Stimulated activated CD4-positive, alpha-beta T cell treated with anti-CD3 and anti-CD28 coated beads, Interleukin-2, amount 100 ng/mL, for 4 hours (primary cell): Measurements from ENCODE around the gene ZNF423.
"Not testable (repeated sequence)": the region's sequence is repeated elsewhere in the genome, so short reads cannot be mapped to it uniquely, and the experiment has no call there.

ENCODE experiments used
- DNase-seq: peaks from one replicate; pipeline ENCODE4 v3.0.0-alpha.2; 2020; ENCODE audit warnings: low read depth

The ZNF423 gene

GRCh38 chr16:49583911-49584310 is 272.0 kb downstream of the ZNF423 start:
- DNase-seq: no peak

- DNase-seq: no peak
These were observed 274.1 kb downstream of the ZNF423 start for GRCh38 chr16:49581630-49582298.

- DNase-seq: no peak
These were observed 275.1 kb downstream of the ZNF423 start for GRCh38 chr16:49580751-49581303.

DNA sequence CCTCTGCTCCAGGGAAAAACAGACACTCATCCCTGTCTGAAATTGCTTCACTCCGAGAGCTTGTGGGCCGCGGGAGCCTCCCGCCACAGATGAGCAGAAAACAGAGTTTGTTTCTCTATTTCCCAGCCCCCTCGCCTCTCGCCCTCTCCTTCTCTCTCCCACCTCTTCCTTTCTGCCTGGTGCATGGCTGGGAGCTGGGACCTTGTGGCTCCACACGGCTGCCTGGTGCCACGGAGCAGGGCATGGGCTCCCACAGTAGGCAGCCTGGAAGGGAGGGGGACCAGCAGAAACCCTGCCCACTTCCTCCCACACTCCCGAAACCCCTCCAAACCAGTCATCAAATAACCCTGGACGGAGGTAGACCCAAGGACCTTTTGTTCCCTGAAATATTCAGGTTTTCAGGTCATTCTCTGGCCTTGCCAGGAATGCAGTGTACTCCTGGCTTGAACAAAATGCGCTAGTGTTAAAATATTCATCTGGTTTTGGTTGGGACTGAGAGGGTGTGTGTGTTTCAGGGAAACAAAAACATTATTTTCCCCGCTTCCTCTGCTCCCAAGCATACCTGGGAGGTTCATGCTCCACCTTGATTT is 277.4 kb downstream of the ZNF423 start:
- no peak for DNase-seq

DNA sequence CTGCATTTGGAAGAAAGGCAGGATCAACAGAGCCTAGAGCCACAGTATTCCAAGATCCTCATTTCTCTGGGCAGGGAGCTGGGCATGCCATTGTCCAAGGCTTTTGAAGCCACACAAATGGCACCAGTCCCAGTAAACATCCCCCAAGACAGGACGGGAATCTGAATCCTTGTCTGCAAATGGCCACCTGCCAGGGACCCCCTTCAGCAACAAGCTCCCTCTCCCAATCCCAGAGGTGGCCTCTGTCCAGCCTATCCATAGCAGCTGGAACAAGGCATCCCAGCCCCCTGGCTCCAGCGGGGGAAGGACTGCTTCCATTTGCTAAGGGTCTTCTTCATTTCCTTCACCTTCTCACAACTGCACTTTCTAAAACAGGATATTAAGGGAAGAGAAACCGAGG is 277.9 kb downstream of the ZNF423 start:
- no peak for DNase-seq

DNA sequence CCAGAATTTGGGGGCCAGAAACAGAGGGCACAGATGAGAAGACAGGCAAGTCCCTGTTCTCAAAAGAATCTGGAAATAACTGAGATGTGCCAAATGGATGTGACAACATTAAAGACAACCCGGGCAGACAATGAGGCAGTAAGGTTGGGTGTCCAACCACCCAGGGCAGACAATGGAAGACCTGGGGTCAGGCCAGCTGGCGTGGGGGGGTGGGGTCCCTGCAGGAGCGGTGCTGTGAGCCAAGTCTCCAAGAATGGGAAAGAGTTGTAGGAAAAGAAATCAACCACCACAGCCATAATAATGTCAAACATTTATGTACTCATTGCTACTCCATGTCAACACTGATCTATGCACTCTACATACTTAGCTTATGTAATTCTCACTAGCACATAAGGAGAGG is 279.0 kb downstream of the ZNF423 start:
- DNase-seq: no peak

DNA sequence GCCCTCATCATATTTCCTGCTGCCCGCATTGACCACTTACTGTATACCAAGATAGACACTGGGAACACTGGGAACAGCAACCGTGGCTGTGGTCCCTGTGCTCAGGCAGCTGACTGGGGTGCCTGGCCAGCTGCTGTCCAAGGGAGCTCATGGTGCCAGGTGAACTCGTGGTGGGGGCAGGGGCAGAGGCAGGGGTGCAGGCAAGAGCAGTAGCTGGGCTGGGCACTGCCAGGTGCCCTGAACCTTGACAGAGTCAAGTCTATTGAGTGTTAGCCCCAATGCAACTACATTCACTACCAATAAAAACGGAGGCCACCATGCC is 279.8 kb downstream of the ZNF423 start:
- DNase-seq: no peak

DNA sequence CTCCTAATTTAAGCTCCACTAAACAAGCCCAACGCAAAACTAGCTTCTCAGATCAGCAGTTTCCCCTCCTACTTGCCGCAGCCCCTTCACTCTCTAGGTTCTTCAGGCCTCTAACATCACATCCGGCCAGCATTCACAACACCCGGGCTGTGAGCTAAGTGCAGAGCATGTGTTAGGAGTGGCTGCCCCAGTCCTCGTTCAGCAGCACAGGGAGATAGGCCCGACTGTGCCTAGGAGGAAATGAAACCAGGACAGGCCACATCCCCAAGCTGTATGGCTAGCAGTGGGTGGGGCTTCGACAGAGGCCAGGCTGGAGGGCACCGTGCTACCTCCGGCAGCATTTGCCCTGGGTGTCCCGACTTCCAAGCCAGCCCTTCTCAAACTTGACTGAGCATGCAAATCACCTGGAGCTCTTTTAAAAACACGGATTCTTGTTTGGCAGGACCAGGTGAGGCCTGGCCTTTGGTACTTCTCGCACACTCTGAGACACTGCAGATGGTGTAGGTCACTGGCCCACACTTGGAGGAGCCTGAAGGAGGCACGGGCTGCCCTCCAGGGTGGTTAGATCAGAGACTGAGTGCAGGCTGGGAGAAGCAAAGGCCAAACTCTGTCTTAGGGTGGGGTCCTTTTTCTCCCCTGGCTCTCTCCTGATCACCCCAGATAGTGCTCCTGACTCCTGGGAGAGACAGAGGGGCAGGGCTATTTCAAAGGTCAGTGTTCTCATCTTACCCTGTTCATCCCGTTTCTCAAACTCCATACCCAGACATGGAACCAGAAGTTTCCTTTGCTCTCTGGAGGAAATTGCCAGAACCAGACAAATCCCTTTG is 280.4 kb downstream of the ZNF423 start:
- DNase-seq: no peak

DNA sequence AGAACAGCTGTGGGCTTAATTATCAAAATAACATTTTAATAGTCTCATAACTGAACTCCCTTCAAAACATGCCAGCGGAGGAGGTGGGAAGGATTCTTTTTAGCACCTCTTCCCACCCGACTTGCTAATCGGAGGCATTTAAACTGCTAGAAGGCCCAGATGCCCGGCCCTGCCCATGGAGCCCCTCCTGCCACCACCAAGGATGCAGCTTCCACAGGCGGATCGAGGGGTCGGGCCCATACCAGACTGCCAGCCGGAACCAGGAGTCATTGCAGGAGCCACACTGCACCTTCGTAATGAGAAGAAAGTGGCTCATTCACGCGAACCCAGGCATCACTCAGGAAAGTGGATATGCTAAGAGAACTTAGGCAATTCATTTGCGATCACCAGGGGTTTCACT is 281.1 kb downstream of the ZNF423 start:
- no peak for DNase-seq

DNA sequence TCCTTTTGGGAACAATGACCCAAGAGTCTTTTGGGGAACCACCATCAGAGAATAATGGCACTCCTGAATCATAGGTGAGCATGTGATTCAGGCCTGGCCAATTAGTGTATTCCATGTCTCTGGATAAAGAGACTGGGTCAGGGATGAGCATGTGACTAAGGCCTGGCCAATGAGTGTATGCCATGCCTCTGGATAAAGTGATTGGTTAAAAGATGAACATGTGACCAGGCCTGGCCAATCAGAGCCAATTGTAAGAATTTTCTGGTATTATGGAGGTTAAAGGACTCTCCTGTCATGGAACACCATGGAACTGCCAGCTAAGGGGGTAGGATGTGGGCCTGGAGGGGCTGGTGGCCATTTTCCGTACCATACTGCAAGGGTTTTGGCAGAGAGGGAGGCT is 288.0 kb downstream of the ZNF423 start:
- DNase-seq: no peak

GRCh38 chr16:49566432-49566831 is 289.5 kb downstream of the ZNF423 start:
- DNase-seq: no peak

- DNase-seq: no peak
These were observed 291.2 kb downstream of the ZNF423 start for GRCh38 chr16:49564496-49565229.

GRCh38 chr16:49563666-49564065 is 292.2 kb downstream of the ZNF423 start:
- no peak for DNase-seq

GRCh38 chr16:49562894-49563293 is 293.0 kb downstream of the ZNF423 start:
- DNase-seq: not testable (repeated sequence)

GRCh38 chr16:49562228-49562627 is 293.7 kb downstream of the ZNF423 start:
- no peak for DNase-seq

- DNase-seq: no peak
These were observed 295.7 kb downstream of the ZNF423 start for GRCh38 chr16:49560004-49560830.

GRCh38 chr16:49559242-49559641 is 296.7 kb downstream of the ZNF423 start:
- DNase-seq: no peak

- no peak for DNase-seq
These were observed 297.5 kb downstream of the ZNF423 start for GRCh38 chr16:49558451-49558850.

- DNase-seq: no peak
These were observed 299.1 kb downstream of the ZNF423 start for GRCh38 chr16:49556606-49557446.

GRCh38 chr16:49556249-49556605 is 299.7 kb downstream of the ZNF423 start:
- no peak for DNase-seq

DNA sequence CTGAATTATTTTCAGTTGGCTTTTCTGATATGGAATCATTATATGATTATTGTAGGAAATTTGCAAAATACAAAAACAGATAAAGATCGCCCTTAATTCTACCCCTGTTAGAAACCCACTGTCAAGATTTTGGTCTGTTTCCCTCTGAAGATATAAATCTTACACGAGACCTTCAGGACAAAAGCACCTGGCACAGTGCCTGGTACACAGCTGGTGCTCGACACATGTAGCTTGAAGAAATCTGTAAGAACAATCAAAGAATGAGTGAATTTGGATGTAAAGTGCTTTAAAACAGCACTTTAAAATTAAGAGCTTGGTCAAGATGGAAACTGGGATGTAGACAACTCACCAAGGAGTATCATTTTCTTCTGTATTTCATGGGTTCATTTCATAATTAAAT is 301.2 kb downstream of the ZNF423 start:
- no peak for DNase-seq
